C4-2B (cell line): Measurements from ENCODE around the gene FAM209B.

Experiments used
- CTCF ChIP-seq: fragments of 450-650 bp; conservative IDR thresholded peaks from 2 replicates; pipeline ENCODE4 v1.5.1; 2017; ENCODE audit warnings: mild to moderate bottlenecking
- ZFX ChIP-seq: fragments of 450-650 bp; IDR thresholded peaks from 2 replicates; pipeline ENCODE4 v1.6.1; 2017

- TF ChIP-seq CTCF (no peak), ZFX (no peak)
These were observed 26.9 kb upstream of the FAM209B start for GRCh38 chr20:56506103-56506502.
